Measurements from ENCODE around the gene SMYD3. TPM values are rescaled to one million over a fixed set of nuclear protein-coding genes. Genes with fewer than 3 reads are reported as not detected.

Gene SMYD3
- total and polyA plus RNA-seq, 10 donors = 12.5 to 33.1 (median 21.0) TPM

GRCh38 chr1:245983294-245983967 is 523.6 kb downstream of the SMYD3 start:
- H3K4me1 ChIP-seq = no peaks in the 10 kb centered on the region

GRCh38 chr1:245979589-245979988 is 527.5 kb downstream of the SMYD3 start:
- Histone ChIP-seq H3K27ac (no peak overlapping the region), H3K27me3 (replicated peaks in 1 of 7) (no peaks in the 10 kb centered on the region), H3K9me3 (no peaks in the 10 kb centered on the region), H3K36me3 (no peaks in the 10 kb centered on the region), H3K4me1 (no peaks in the 10 kb centered on the region), H3K4me3 (no peak overlapping the region)
- intact Hi-C loops (cut with DNase I; ENCODE audit: low total_unique reads) = no loop called here
- DNase-seq = no peak
- TF ChIP-seq POLR2AphosphoS5 (IDR thresholded peaks at IDR 0.05) = no peak
- WGBS, 5 donors = 85 to 99% (median 95%) methylated on average over 9 of the region's 9 CpGs

More at GRCh38 chr1:245983294-245983967, 523.6 kb downstream of the SMYD3 start:
- TF ChIP-seq POLR2A (IDR thresholded peaks at IDR 0.05) (no peak), CTCF (IDR thresholded peaks at IDR 0.05 in 8 of 11, conservative IDR thresholded peaks at IDR 0.05 in 3 of 11) (no peak), POLR2AphosphoS5 (IDR thresholded peaks at IDR 0.05) (no peak)
- 78 to 89% (median 86%) methylated on average over 7 of the region's 7 CpGs for WGBS, 5 donors
- H3K4me3 ChIP-seq = no peak overlapping the region
- intact Hi-C loops (cut with DNase I; ENCODE audit: low total_unique reads) = no loop called here
- no peaks in the 10 kb centered on the region for H3K36me3 ChIP-seq
- H3K27ac ChIP-seq = no peak overlapping the region
- no peak for DNase-seq
- H3K27me3 ChIP-seq (replicated peaks in 1 of 7) = no peaks in the 10 kb centered on the region
- no peaks in the 10 kb centered on the region for H3K9me3 ChIP-seq

- intact Hi-C loops (cut with DNase I; ENCODE audit: low total_unique reads) = no loop called here
- WGBS, 5 donors = 81 to 93% (median 90%) methylated on average over 3 of the region's 3 CpGs
- DNase-seq = no peak
- Histone ChIP-seq H3K27ac (no peak overlapping the region), H3K4me1 (no peaks in the 10 kb centered on the region), H3K4me3 (no peak overlapping the region), H3K36me3 (no peaks in the 10 kb centered on the region), H3K27me3 (replicated peaks in 1 of 7) (no peaks in the 10 kb centered on the region), H3K9me3 (no peaks in the 10 kb centered on the region)
- TF ChIP-seq POLR2AphosphoS5 (IDR thresholded peaks at IDR 0.05) (no peak), POLR2A (IDR thresholded peaks at IDR 0.05) (no peak), CTCF (IDR thresholded peaks at IDR 0.05 in 8 of 11, conservative IDR thresholded peaks at IDR 0.05 in 3 of 11) (no peak)
Measured at GRCh38 chr1:245978915-245979314, 528.2 kb downstream of the SMYD3 start.

GRCh38 chr1:245972476-245972875 is 534.6 kb downstream of the SMYD3 start:
- H3K9me3 ChIP-seq = peaks cover 0 to 8% (median 0%) of the 10 kb centered on the region in 8 donors
- H3K4me1 ChIP-seq = no peaks in the 10 kb centered on the region
- TF ChIP-seq POLR2AphosphoS5 (IDR thresholded peaks at IDR 0.05) = no peak
- TF ChIP-seq POLR2A (IDR thresholded peaks at IDR 0.05) = no peak
- TF ChIP-seq CTCF (IDR thresholded peaks at IDR 0.05 in 8 of 11, conservative IDR thresholded peaks at IDR 0.05 in 3 of 11) = no peak
- WGBS, 5 donors = 86 to 95% (median 92%) methylated on average over 5 of the region's 5 CpGs
- intact Hi-C loops (cut with DNase I; ENCODE audit: low total_unique reads) = no loop called here
- H3K36me3 ChIP-seq = no peaks in the 10 kb centered on the region
- no peak overlapping the region for H3K4me3 ChIP-seq
- no peak overlapping the region for H3K27ac ChIP-seq
- no peaks in the 10 kb centered on the region for H3K27me3 ChIP-seq (replicated peaks in 1 of 7)
- DNase-seq = no peak

All from spleen (tissue), 11 donors.